CD4-positive, CD25-positive, alpha-beta regulatory T cell (primary cell): ENCODE data around the gene MFAP2. TPM values are rescaled to one million over a fixed set of nuclear protein-coding genes. Genes with fewer than 3 reads are reported as not detected.

Source experiments
- ATAC-seq, 2 donors: fragments of 150-1000 bp; cut with Tn5 transposase; one replicate each; pipeline ENCODE4 v1.10.0; 2021; ENCODE audit warnings: low read depth in 2 of 2, moderate number of reproducible peaks in 2 of 2, moderate library complexity in 1 of 2
- DNase-seq, 3 donors: peaks; one replicate each; pipeline versions ENCODE4 v3.0.0 to v3.0.0-alpha.2; 2012 to 2022; ENCODE audit warnings: mixed read lengths in 1 of 3
- H3K27ac ChIP-seq: one replicate; pipeline ENCODE4 v1.7.0; 2013; ENCODE audit warnings: mild to moderate bottlenecking, low read length; ENCODE audit not compliant: insufficient read depth, poor library complexity, severe bottlenecking
- H3K27me3 ChIP-seq: one replicate; pipeline ENCODE4 v1.7.0; 2013; ENCODE audit warnings: low read length; ENCODE audit not compliant: control insufficient read depth, insufficient read depth
- H3K36me3 ChIP-seq: one replicate; pipeline ENCODE4 v1.7.0; 2013; ENCODE audit warnings: mild to moderate bottlenecking, low read length, moderate library complexity; ENCODE audit not compliant: control insufficient read depth, insufficient read depth
- H3K4me1 ChIP-seq: 2 replicates; pipeline ENCODE4 v1.7.0; 2013; ENCODE audit warnings: mild to moderate bottlenecking, low read length; ENCODE audit not compliant: insufficient read depth, control insufficient read depth, poor library complexity, severe bottlenecking
- H3K4me3 ChIP-seq: one replicate; pipeline ENCODE4 v1.7.0; 2013; ENCODE audit warnings: low read depth, mild to moderate bottlenecking, low read length, moderate library complexity
- H3K9me3 ChIP-seq, 2 experiments: 1 replicate in 1 of 2; 2 replicates in 1 of 2; pipeline ENCODE4 v1.7.0; 2013; ENCODE audit warnings: low read length in 2 of 2, mild to moderate bottlenecking in 1 of 2, moderate library complexity in 1 of 2; ENCODE audit not compliant: control insufficient read depth in 2 of 2
- H3K27ac Mint-ChIP-seq, 3 donors: one replicate each; pipeline ENCODE4 v1.8.0; 2020 to 2022; ENCODE audit warnings: mild to moderate bottlenecking in 3 of 3, mixed read lengths in 3 of 3, moderate library complexity in 2 of 3
- H3K27me3 Mint-ChIP-seq: one replicate; pipeline ENCODE4 v1.8.0; 2022; ENCODE audit warnings: mild to moderate bottlenecking, mixed read lengths
- H3K36me3 Mint-ChIP-seq: one replicate; pipeline ENCODE4 v1.8.0; 2020; ENCODE audit warnings: mixed read lengths
- H3K4me1 Mint-ChIP-seq, 4 donors: one replicate each; pipeline ENCODE4 v1.8.0; 2020 to 2022; ENCODE audit warnings: mixed read lengths in 4 of 4, mild to moderate bottlenecking in 1 of 4
- H3K4me3 Mint-ChIP-seq, 4 donors: one replicate each; pipeline ENCODE4 v1.8.0; 2020 to 2022; ENCODE audit warnings: mild to moderate bottlenecking in 4 of 4, mixed read lengths in 4 of 4, moderate library complexity in 3 of 4
- H3K9me3 Mint-ChIP-seq, 7 donors: one replicate each; pipeline ENCODE4 v1.8.0; 2020 to 2022; ENCODE audit warnings: mixed read lengths in 7 of 7, mild to moderate bottlenecking in 3 of 7, moderate library complexity in 2 of 7
- polyA plus RNA-seq, 4 donors: library from polyadenylated mRNA; unstranded; fragments of 300-500 nt; fragmentation: Illumina TruSeq; gene quantifications; one replicate each; pipeline ENCODE4 v1.2.3, GENCODE V29; 2021
- total RNA-seq: library from RNA; stranded (reverse); gene quantifications from one replicate; pipeline ENCODE4 v1.2.3, GENCODE V29; 2022

Gene MFAP2
- total and polyA plus RNA-seq, 5 donors from 2014 or later = not detected

- H3K27ac ChIP-seq = no peak overlapping the region
- H3K9me3 ChIP-seq = no peaks in the 10 kb centered on the region
- Mint-ChIP-seq H3K4me1 (peaks cover 0 to 11% (median 5%) of the 10 kb centered on the region in 4 donors), H3K4me3 (no peak overlapping the region), H3K27ac (no peak overlapping the region), H3K27me3 (no peaks in the 10 kb centered on the region), H3K9me3 (no peaks in the 10 kb centered on the region), H3K36me3 (peaks cover 11% of the 10 kb centered on the region)
- no peaks in the 10 kb centered on the region for H3K27me3 ChIP-seq
- no peak for DNase-seq
- H3K36me3 ChIP-seq = peaks cover 25% of the 10 kb centered on the region
- H3K4me3 ChIP-seq = no peak overlapping the region
- peaks cover 6% of the 10 kb centered on the region for H3K4me1 ChIP-seq
- ATAC-seq = no peak
Observed at GRCh38 chr1:17005365-17005740, 24.9 kb upstream of the MFAP2 start.

GRCh38 chr1:17004466-17005364, 24.3 kb upstream of the MFAP2 start:
- no peak overlapping the region for H3K4me3 Mint-ChIP-seq
- peaks cover 11% of the 10 kb centered on the region for H3K36me3 Mint-ChIP-seq
- DNase-seq (no peak), ATAC-seq (no peak)
- H3K27ac Mint-ChIP-seq = no peak overlapping the region
- Histone ChIP-seq H3K27ac (no peak overlapping the region), H3K9me3 (no peaks in the 10 kb centered on the region), H3K4me1 (peaks cover 1% of the 10 kb centered on the region), H3K27me3 (no peaks in the 10 kb centered on the region), H3K36me3 (peaks cover 25% of the 10 kb centered on the region), H3K4me3 (no peak overlapping the region)
- no peaks in the 10 kb centered on the region for H3K27me3 Mint-ChIP-seq
- no peaks in the 10 kb centered on the region for H3K9me3 Mint-ChIP-seq
- H3K4me1 Mint-ChIP-seq = peaks cover 0 to 5% (median 1%) of the 10 kb centered on the region in 4 donors

GRCh38 chr1:17002524-17002902, 22.1 kb upstream of the MFAP2 start:
- H3K4me1 ChIP-seq = no peaks in the 10 kb centered on the region
- H3K4me3 ChIP-seq = no peak overlapping the region
- no peaks in the 10 kb centered on the region for H3K27me3 Mint-ChIP-seq
- peaks cover 37% of the 10 kb centered on the region for H3K36me3 ChIP-seq
- ATAC-seq (no peak), DNase-seq (no peak)
- peaks cover 17% of the 10 kb centered on the region for H3K36me3 Mint-ChIP-seq
- H3K4me1 Mint-ChIP-seq = peaks cover 0 to 2% (median 0%) of the 10 kb centered on the region in 4 donors
- H3K9me3 ChIP-seq = no peaks in the 10 kb centered on the region
- H3K27ac Mint-ChIP-seq = no peak overlapping the region
- no peak overlapping the region for H3K4me3 Mint-ChIP-seq
- no peak overlapping the region for H3K27ac ChIP-seq
- H3K27me3 ChIP-seq = no peaks in the 10 kb centered on the region
- H3K9me3 Mint-ChIP-seq = no peaks in the 10 kb centered on the region

GRCh38 chr1:17001760-17002523, 21.5 kb upstream of the MFAP2 start:
- no peak overlapping the region for H3K27ac ChIP-seq
- ATAC-seq (no peak), DNase-seq (no peak)
- H3K4me3 Mint-ChIP-seq = no peak overlapping the region
- no peaks in the 10 kb centered on the region for H3K9me3 Mint-ChIP-seq
- no peaks in the 10 kb centered on the region for H3K4me1 ChIP-seq
- H3K4me1 Mint-ChIP-seq = peaks cover 0 to 2% (median 0%) of the 10 kb centered on the region in 4 donors
- H3K4me3 ChIP-seq = no peak overlapping the region
- H3K27me3 ChIP-seq = no peaks in the 10 kb centered on the region
- no peaks in the 10 kb centered on the region for H3K9me3 ChIP-seq
- peaks cover 17% of the 10 kb centered on the region for H3K36me3 Mint-ChIP-seq
- peaks cover 37% of the 10 kb centered on the region for H3K36me3 ChIP-seq
- no peaks in the 10 kb centered on the region for H3K27me3 Mint-ChIP-seq
- H3K27ac Mint-ChIP-seq = no peak overlapping the region

GRCh38 chr1:16999863-17000262, 19.4 kb upstream of the MFAP2 start:
- H3K27ac ChIP-seq = no peak overlapping the region
- no peak overlapping the region for H3K4me3 ChIP-seq
- peaks cover 36% of the 10 kb centered on the region for H3K36me3 ChIP-seq
- no peaks in the 10 kb centered on the region for H3K27me3 ChIP-seq
- H3K36me3 Mint-ChIP-seq = peaks cover 24% of the 10 kb centered on the region
- H3K4me3 Mint-ChIP-seq = no peak overlapping the region
- DNase-seq (no peak), ATAC-seq (no peak)
- H3K4me1 ChIP-seq = no peaks in the 10 kb centered on the region
- no peaks in the 10 kb centered on the region for H3K9me3 Mint-ChIP-seq
- H3K27me3 Mint-ChIP-seq = no peaks in the 10 kb centered on the region
- no peak overlapping the region for H3K27ac Mint-ChIP-seq
- H3K9me3 ChIP-seq = no peaks in the 10 kb centered on the region
- peaks cover 0 to 2% (median 0%) of the 10 kb centered on the region in 4 donors for H3K4me1 Mint-ChIP-seq

- no peaks in the 10 kb centered on the region for H3K4me1 ChIP-seq
- no peaks in the 10 kb centered on the region for H3K9me3 ChIP-seq
- H3K36me3 ChIP-seq = peaks cover 26% of the 10 kb centered on the region
- H3K4me3 ChIP-seq = no peak overlapping the region
- Mint-ChIP-seq H3K4me1 (peaks cover 0 to 2% (median 0%) of the 10 kb centered on the region in 4 donors), H3K4me3 (no peak overlapping the region), H3K27ac (no peak overlapping the region), H3K9me3 (no peaks in the 10 kb centered on the region), H3K36me3 (peaks cover 17% of the 10 kb centered on the region), H3K27me3 (no peaks in the 10 kb centered on the region)
- no peak for DNase-seq
- ATAC-seq = no peak
- H3K27me3 ChIP-seq = no peaks in the 10 kb centered on the region
- no peak overlapping the region for H3K27ac ChIP-seq
Observed at GRCh38 chr1:16998589-16998988, 18.2 kb upstream of the MFAP2 start.

GRCh38 chr1:16996845-16997244, 16.4 kb upstream of the MFAP2 start:
- H3K4me1 Mint-ChIP-seq = peaks cover 0 to 2% (median 0%) of the 10 kb centered on the region in 4 donors
- no peaks in the 10 kb centered on the region for H3K4me1 ChIP-seq
- peaks cover 15% of the 10 kb centered on the region for H3K36me3 Mint-ChIP-seq
- no peaks in the 10 kb centered on the region for H3K27me3 Mint-ChIP-seq
- no peaks in the 10 kb centered on the region for H3K9me3 ChIP-seq
- no peak overlapping the region for H3K4me3 Mint-ChIP-seq
- H3K27ac Mint-ChIP-seq = no peak overlapping the region
- no peak overlapping the region for H3K27ac ChIP-seq
- no peaks in the 10 kb centered on the region for H3K9me3 Mint-ChIP-seq
- no peak for DNase-seq
- H3K27me3 ChIP-seq = no peaks in the 10 kb centered on the region
- H3K36me3 ChIP-seq = peaks cover 15% of the 10 kb centered on the region
- no peak overlapping the region for H3K4me3 ChIP-seq
- ATAC-seq = no peak
